GM21576 (cell line): ENCODE measurements around the gene RNMT.
"Not testable (repeated sequence)": the region's sequence is repeated elsewhere in the genome, so short reads cannot be mapped to it uniquely, and the experiment has no call there.

Experiments used
- ATAC-seq: cut with Tn5 transposase; IDR thresholded peaks from one replicate; pipeline ENCODE4 v1.9.1; 2021; ENCODE audit warnings: mild to moderate bottlenecking, moderate library complexity; ENCODE audit not compliant: unreplicated experiment

Gene RNMT

GRCh38 chr18:13730481-13730880 is 4.0 kb downstream of the RNMT start:
- ATAC-seq, result no peak

- ATAC-seq, result no peak
These were observed 9.2 kb downstream of the RNMT start for GRCh38 chr18:13735681-13736080.

GRCh38 chr18:13745696-13746095 is 19.2 kb downstream of the RNMT start:
- no peak for ATAC-seq

GRCh38 chr18:13746633-13747032 is 20.2 kb downstream of the RNMT start:
- ATAC-seq, result no peak

- ATAC-seq, result not testable (repeated sequence)
These were observed 25.1 kb downstream of the RNMT start for GRCh38 chr18:13751599-13751998.

GRCh38 chr18:13756261-13756660 is 29.8 kb downstream of the RNMT start:
- ATAC-seq, result no peak

- no peak for ATAC-seq
These were observed 30.2 kb downstream of the RNMT start for GRCh38 chr18:13756671-13757070.

- no peak for ATAC-seq
These were observed 32.1 kb downstream of the RNMT start for GRCh38 chr18:13758622-13759021.

- no peak for ATAC-seq
These were observed 33.6 kb downstream of the RNMT start for GRCh38 chr18:13760047-13760446.

GRCh38 chr18:13762690-13763439 is 36.4 kb downstream of the RNMT start:
- ATAC-seq, result no peak

- no peak for ATAC-seq
These were observed 48.6 kb downstream of the RNMT start for GRCh38 chr18:13775058-13775457.

GRCh38 chr18:13791181-13791580 is 64.7 kb downstream of the RNMT start:
- ATAC-seq, result no peak

- no peak for ATAC-seq
These were observed 67.3 kb downstream of the RNMT start for GRCh38 chr18:13793819-13794218.

- no peak for ATAC-seq
These were observed 70.0 kb downstream of the RNMT start for GRCh38 chr18:13796515-13796914.

- no peak for ATAC-seq
These were observed 70.7 kb downstream of the RNMT start for GRCh38 chr18:13797157-13797611.

- ATAC-seq, result no peak
These were observed 72.9 kb downstream of the RNMT start for GRCh38 chr18:13799396-13799795.

GRCh38 chr18:13800505-13801259 is 74.2 kb downstream of the RNMT start:
- no peak for ATAC-seq

GRCh38 chr18:13801260-13801601 is 74.8 kb downstream of the RNMT start:
- no peak for ATAC-seq

GRCh38 chr18:13804305-13804704 is 77.8 kb downstream of the RNMT start:
- ATAC-seq, result no peak

- no peak for ATAC-seq
These were observed 82.0 kb downstream of the RNMT start for GRCh38 chr18:13808294-13809042.

- no peak for ATAC-seq
These were observed 82.6 kb downstream of the RNMT start for GRCh38 chr18:13809043-13809430.
